GM12891 (cell line): Measurements from ENCODE around the gene CNOT11.

ENCODE experiments used
- DNase-seq: peaks from one replicate; pipeline ENCODE4 v3.0.0; 2011; ENCODE audit warnings: low spot score; ENCODE audit not compliant: insufficient read length
- FAIRE-seq: peaks from 2 replicates; lab custom pipeline; 2011; peaks lifted over from hg19 to GRCh38; lab: Jason Lieb, UNC
- PAX5 ChIP-seq: IDR thresholded peaks from 2 replicates; pipeline ENCODE4 v1.6.1; 2011; ENCODE audit warnings: low read length, moderate library complexity, mild to moderate bottlenecking; ENCODE audit not compliant: insufficient read depth, severe bottlenecking
- POLR2A ChIP-seq: IDR thresholded peaks from 2 replicates; pipeline ENCODE4 v1.6.1; 2011; ENCODE audit warnings: low read depth, low read length, control low read depth
- POLR2AphosphoS5 ChIP-seq: IDR thresholded peaks from 2 replicates; pipeline ENCODE4 v1.6.1; 2011; ENCODE audit warnings: low read depth, low read length, control low read depth
- POU2F2 ChIP-seq: IDR thresholded peaks from 2 replicates; pipeline ENCODE4 v1.6.1; 2011; ENCODE audit warnings: low read depth, mild to moderate bottlenecking, control low read depth, low read length, moderate library complexity
- SPI1 ChIP-seq: IDR thresholded peaks from 2 replicates; pipeline ENCODE4 v1.6.1; 2011; ENCODE audit warnings: low read depth, low read length, control low read depth
- TAF1 ChIP-seq: IDR thresholded peaks from 2 replicates; pipeline ENCODE4 v1.6.1; 2011; ENCODE audit warnings: low read depth, low read length, control low read depth

Gene CNOT11

GRCh38 chr2:101302016-101302415, 49.3 kb downstream of the CNOT11 start:
- TF ChIP-seq POU2F2, result no peak
- no peak for TF ChIP-seq POLR2AphosphoS5
- TF ChIP-seq POLR2A, result no peak
- no peak for TF ChIP-seq TAF1
- no peak for TF ChIP-seq PAX5
- FAIRE-seq (no peak), DNase-seq (no peak)

- TF ChIP-seq POLR2AphosphoS5 (no peak), SPI1 (no peak), TAF1 (no peak), POU2F2 (no peak), PAX5 (no peak), POLR2A (no peak)
- FAIRE-seq (no peak), DNase-seq (no peak)
These were observed 51.0 kb downstream of the CNOT11 start for GRCh38 chr2:101303688-101304087.

GRCh38 chr2:101305035-101305434, 52.3 kb downstream of the CNOT11 start:
- DNase-seq (no peak), FAIRE-seq (no peak)
- no peak for TF ChIP-seq PAX5
- TF ChIP-seq TAF1, result no peak
- no peak for TF ChIP-seq SPI1
- TF ChIP-seq POU2F2, result no peak
- no peak for TF ChIP-seq POLR2AphosphoS5
- no peak for TF ChIP-seq POLR2A

- FAIRE-seq (no peak), DNase-seq (no peak)
- TF ChIP-seq TAF1 (no peak), POLR2A (no peak), POU2F2 (no peak), POLR2AphosphoS5 (no peak), PAX5 (no peak), SPI1 (no peak)
These were observed 52.9 kb downstream of the CNOT11 start for GRCh38 chr2:101305492-101306078.

GRCh38 chr2:101306410-101306809, 53.7 kb downstream of the CNOT11 start:
- no peak for TF ChIP-seq TAF1
- TF ChIP-seq POU2F2, result no peak
- TF ChIP-seq SPI1, result no peak
- TF ChIP-seq PAX5, result no peak
- no peak for TF ChIP-seq POLR2AphosphoS5
- TF ChIP-seq POLR2A, result no peak
- no peak for DNase-seq
- peak; percentile 9 for FAIRE-seq

- DNase-seq (no peak), FAIRE-seq (no peak)
- TF ChIP-seq PAX5 (no peak), SPI1 (no peak), POU2F2 (no peak), POLR2A (no peak), TAF1 (no peak)
These were observed 54.8 kb downstream of the CNOT11 start for GRCh38 chr2:101307503-101307902.

- DNase-seq (peak; percentile 37), FAIRE-seq (no peak)
- no peak for TF ChIP-seq POU2F2
- TF ChIP-seq TAF1, result no peak
- TF ChIP-seq POLR2A, result no peak
- TF ChIP-seq PAX5, result no peak
These were observed 55.3 kb downstream of the CNOT11 start for GRCh38 chr2:101307950-101308431.

GRCh38 chr2:101308432-101309210, 55.9 kb downstream of the CNOT11 start, which contains the start of gene RNF149:
Gene RNF149, minus strand, starts transcription at chr2:101308701. Its CDS starts 113 bp downstream, at chr2:101308588.
- TF ChIP-seq POLR2A, result peak; percentile 41; the same call in 1 of the 2 replicates
- no peak for TF ChIP-seq SPI1
- no peak for TF ChIP-seq TAF1
- no peak for TF ChIP-seq PAX5
- no peak for TF ChIP-seq POLR2AphosphoS5
- TF ChIP-seq POU2F2, result no peak
- DNase-seq (peak; percentile 86), FAIRE-seq (peak; percentile 97)

GRCh38 chr2:101310090-101310833, 57.6 kb downstream of the CNOT11 start:
- DNase-seq, result no peak
- TF ChIP-seq TAF1 (no peak), POLR2AphosphoS5 (no peak), PAX5 (no peak), POU2F2 (no peak), SPI1 (no peak), POLR2A (no peak)
- no peak for FAIRE-seq
